Measurements from ENCODE around the gene PCSK6. TPM values are rescaled to one million over a fixed set of nuclear protein-coding genes. Genes with fewer than 3 reads are reported as not detected.

PCSK6 gene
- total RNA-seq, 1 experiment from 2014 or later = 2.9 TPM

DNA sequence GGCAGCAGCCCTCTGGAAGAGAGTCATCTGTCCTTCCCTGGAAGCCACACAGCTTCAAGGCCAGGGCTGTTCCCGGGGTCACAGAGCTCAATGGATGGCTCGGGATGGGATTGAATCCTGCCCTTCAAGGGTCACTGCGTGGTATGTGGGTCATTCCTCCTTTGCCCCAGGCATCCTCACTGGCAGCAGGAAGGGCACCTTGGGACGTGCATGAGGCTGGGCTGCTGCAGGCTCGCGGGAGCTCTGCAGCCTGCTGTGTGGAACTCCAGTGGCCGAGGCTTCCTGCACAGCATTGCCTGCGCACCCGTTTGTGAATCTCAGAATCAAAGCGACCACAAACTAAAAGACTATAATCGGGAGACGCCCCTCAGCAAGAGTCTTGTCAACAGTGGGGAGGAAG is 60.7 kb downstream of the PCSK6 start (continued):
- TF ChIP-seq, protein P1, sequence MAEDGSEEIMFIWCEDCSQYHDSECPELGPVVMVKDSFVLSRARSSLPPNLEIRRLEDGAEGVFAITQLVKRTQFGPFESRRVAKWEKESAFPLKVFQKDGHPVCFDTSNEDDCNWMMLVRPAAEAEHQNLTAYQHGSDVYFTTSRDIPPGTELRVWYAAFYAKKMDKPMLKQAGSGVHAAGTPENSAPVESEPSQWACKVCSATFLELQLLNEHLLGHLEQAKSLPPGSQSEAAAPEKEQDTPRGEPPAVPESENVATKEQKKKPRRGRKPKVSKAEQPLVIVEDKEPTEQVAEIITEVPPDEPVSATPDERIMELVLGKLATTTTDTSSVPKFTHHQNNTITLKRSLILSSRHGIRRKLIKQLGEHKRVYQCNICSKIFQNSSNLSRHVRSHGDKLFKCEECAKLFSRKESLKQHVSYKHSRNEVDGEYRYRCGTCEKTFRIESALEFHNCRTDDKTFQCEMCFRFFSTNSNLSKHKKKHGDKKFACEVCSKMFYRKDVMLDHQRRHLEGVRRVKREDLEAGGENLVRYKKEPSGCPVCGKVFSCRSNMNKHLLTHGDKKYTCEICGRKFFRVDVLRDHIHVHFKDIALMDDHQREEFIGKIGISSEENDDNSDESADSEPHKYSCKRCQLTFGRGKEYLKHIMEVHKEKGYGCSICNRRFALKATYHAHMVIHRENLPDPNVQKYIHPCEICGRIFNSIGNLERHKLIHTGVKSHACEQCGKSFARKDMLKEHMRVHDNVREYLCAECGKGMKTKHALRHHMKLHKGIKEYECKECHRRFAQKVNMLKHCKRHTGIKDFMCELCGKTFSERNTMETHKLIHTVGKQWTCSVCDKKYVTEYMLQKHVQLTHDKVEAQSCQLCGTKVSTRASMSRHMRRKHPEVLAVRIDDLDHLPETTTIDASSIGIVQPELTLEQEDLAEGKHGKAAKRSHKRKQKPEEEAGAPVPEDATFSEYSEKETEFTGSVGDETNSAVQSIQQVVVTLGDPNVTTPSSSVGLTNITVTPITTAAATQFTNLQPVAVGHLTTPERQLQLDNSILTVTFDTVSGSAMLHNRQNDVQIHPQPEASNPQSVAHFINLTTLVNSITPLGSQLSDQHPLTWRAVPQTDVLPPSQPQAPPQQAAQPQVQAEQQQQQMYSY (CRISPR knock-in tag; IDR thresholded peaks at IDR 0.05) = no peak
- TF ChIP-seq ZNF671 (CRISPR knock-in tag; IDR thresholded peaks at IDR 0.05) (no peak), FOXK1 (CRISPR knock-in tag; IDR thresholded peaks at IDR 0.05) (no peak), CBFB (CRISPR knock-in tag; IDR thresholded peaks at IDR 0.05; ENCODE audit: low read depth) (no peak), ZNF396 (CRISPR knock-in tag; IDR thresholded peaks at IDR 0.05; ENCODE audit: borderline replicate concordance) (no peak), NFE2L1 (CRISPR knock-in tag; IDR thresholded peaks at IDR 0.05) (no peak), ZNF121 (CRISPR knock-in tag; IDR thresholded peaks at IDR 0.05) (no peak), GRHL2 (CRISPR knock-in tag; IDR thresholded peaks at IDR 0.05; ENCODE audit: insufficient replicate concordance, severe bottlenecking) (no peak)
- TF ChIP-seq, protein P2, sequence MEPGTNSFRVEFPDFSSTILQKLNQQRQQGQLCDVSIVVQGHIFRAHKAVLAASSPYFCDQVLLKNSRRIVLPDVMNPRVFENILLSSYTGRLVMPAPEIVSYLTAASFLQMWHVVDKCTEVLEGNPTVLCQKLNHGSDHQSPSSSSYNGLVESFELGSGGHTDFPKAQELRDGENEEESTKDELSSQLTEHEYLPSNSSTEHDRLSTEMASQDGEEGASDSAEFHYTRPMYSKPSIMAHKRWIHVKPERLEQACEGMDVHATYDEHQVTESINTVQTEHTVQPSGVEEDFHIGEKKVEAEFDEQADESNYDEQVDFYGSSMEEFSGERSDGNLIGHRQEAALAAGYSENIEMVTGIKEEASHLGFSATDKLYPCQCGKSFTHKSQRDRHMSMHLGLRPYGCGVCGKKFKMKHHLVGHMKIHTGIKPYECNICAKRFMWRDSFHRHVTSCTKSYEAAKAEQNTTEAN (CRISPR knock-in tag; IDR thresholded peaks at IDR 0.05) = no peak
- TF ChIP-seq, protein P3, sequence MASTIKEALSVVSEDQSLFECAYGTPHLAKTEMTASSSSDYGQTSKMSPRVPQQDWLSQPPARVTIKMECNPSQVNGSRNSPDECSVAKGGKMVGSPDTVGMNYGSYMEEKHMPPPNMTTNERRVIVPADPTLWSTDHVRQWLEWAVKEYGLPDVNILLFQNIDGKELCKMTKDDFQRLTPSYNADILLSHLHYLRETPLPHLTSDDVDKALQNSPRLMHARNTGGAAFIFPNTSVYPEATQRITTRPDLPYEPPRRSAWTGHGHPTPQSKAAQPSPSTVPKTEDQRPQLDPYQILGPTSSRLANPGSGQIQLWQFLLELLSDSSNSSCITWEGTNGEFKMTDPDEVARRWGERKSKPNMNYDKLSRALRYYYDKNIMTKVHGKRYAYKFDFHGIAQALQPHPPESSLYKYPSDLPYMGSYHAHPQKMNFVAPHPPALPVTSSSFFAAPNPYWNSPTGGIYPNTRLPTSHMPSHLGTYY (CRISPR knock-in tag; IDR thresholded peaks at IDR 0.05) = no peak
- TF ChIP-seq, protein P4, sequence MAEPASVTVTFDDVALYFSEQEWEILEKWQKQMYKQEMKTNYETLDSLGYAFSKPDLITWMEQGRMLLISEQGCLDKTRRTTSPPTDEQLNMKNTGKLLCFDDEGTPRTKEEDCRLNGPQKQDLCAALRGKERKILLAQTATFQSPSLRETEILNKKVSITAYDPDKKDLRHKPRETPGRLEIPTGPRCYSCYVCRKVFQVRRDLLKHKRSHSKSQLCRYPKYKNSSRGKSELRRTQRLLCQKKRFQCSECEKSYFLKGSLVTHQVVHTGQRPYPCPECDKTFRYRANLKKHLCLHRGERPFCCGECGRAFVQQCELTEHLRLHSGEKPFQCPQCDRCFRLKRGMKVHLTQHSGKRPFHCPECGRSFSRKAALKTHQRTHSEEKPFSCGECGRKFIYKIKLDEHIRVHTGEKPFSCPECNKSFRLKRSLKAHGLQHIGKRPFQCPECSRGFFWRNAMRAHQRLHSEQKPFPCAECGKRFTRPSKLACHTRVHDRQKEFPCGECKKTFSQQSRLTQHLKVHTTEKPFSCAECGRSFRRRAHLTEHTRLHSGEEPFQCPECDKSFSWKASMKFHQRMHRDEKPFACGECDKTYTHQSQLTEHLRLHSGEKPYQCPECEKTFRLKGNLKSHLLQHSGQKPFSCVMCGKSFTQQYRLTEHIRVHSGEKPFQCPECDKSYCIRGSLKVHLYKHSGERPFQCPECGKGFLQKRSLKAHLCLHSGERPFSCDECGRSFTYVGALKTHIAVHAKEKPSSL (CRISPR knock-in tag; conservative IDR thresholded peaks at IDR 0.05) = no peak

DNA sequence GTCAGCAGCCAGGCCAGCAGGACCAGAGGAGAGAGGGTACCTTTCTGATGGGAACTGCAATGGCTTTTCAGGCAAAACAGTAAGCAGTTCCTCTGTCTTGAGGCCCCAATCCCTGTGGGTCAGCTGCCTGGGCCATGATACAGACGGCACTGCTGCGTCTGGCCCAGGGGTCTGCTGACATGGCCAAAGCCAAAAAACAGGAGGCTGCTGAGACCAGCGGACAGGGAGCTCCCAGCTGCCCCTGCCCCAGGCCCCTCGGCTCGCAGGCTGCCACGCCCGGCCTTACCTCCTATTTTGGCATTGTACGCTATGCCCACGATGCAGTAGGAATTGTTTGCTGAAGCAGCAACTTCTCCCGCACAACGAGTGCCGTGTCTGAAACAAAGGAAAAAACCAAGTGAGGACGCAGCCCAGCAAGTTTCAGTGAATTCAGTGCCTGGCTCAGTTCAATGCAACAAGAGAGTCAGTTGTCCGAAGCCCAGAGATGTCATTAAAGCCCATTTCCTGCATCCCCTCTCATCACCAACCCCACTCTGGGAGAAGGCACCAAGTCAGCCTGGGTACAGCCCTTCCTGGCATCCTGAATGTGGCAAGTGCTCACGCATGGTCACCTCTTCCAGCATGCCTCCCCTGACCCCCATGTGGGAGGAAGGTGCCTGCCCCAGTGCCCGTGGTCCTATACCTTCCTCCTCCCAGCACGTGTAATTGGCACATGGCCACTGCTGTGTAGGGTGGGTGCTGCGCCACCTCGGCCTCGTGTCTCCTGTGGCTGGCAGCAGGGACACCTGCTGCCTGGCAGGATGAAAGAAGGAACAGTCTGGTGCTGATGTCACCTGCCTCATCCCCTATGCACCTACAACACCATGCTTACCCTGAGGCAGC is 61.7 kb downstream of the PCSK6 start:
- POLR2A ChIA-PET = no interaction called here

DNA sequence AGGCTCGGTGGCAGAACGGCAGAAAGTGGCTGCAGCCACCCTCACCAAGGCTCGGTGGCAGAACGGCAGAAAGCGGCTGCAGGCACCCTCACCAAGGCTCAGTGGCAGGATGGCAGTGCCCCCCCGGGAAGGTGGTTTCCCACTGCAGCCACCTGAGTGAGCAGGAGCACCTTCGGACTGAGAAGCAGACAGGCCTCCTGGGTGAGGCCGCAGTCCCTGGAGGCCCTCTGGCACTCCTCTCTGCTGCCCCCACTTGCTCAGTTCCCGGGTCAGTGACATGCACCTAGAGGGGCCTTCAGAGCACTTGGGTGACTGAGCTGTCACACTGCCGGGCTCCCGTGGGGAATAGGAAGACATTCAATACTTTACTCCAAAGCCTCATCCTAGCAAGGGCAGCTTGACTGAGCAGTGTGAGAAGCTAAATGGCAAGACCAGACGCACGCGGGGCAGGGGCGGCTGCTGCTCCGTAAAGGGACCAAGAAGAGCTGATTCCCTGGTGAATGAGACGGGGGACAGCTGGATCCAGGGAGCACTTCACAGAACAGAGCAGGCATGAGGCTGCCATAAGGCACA is 62.7 kb downstream of the PCSK6 start:
- H3K27ac Mint-ChIP-seq = no peak overlapping the region
- no peak overlapping the region for H3K4me3 Mint-ChIP-seq
- H3K4me1 Mint-ChIP-seq = peaks cover 19% of the 10 kb centered on the region
- no peaks in the 10 kb centered on the region for H3K36me3 Mint-ChIP-seq
- POLR2A ChIA-PET = no interaction called here
- ATAC-seq (peak; percentile 46), DNase-seq (ENCODE audit: low spot score) (no peak)
- TF ChIP-seq, protein P5, sequence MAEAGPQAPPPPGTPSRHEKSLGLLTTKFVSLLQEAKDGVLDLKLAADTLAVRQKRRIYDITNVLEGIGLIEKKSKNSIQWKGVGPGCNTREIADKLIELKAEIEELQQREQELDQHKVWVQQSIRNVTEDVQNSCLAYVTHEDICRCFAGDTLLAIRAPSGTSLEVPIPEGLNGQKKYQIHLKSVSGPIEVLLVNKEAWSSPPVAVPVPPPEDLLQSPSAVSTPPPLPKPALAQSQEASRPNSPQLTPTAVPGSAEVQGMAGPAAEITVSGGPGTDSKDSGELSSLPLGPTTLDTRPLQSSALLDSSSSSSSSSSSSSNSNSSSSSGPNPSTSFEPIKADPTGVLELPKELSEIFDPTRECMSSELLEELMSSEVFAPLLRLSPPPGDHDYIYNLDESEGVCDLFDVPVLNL (CRISPR knock-in tag; IDR thresholded peaks at IDR 0.05; ENCODE audit: borderline replicate concordance, low read depth) = no peak
- H3K9me3 Mint-ChIP-seq = no peaks in the 10 kb centered on the region
- CTCF ChIA-PET = interaction anchor here (1.9 kb wide), 1 partner anchor 106 kb away, joined by 5 read pairs; no protein-coding TSS in a partner anchor
- peaks cover 40% of the 10 kb centered on the region for H3K27me3 Mint-ChIP-seq (ENCODE audit: low read depth)

More for the DNA sequence above, 61.7 kb downstream of the PCSK6 start:
- DNase-seq (ENCODE audit: low spot score) = no peak
- CTCF ChIA-PET = interaction anchor here (1.9 kb wide), 1 partner anchor 107 kb away, joined by 5 read pairs; no protein-coding TSS in a partner anchor
- TF ChIP-seq TEAD1 (CRISPR knock-in tag; IDR thresholded peaks at IDR 0.05) = no peak
- H3K27me3 Mint-ChIP-seq (ENCODE audit: low read depth) = peaks cover 40% of the 10 kb centered on the region
- no peak for ATAC-seq
- H3K4me1 Mint-ChIP-seq = peaks cover 19% of the 10 kb centered on the region
- H3K36me3 Mint-ChIP-seq = no peaks in the 10 kb centered on the region
- H3K4me3 Mint-ChIP-seq = no peak overlapping the region
- no peaks in the 10 kb centered on the region for H3K9me3 Mint-ChIP-seq
- no peak overlapping the region for H3K27ac Mint-ChIP-seq
